ENCODE data around the gene SEMA5B.

GRCh38 chr3:122932251-122932967 lies 95.2 kb downstream of the SEMA5B start:
- no peak for TF ChIP-seq CTCF (IDR thresholded peaks at IDR 0.05)
- TF ChIP-seq POLR2A (IDR thresholded peaks at IDR 0.05), result no peak

Measured in uterus (tissue), 2 donors.